Kidney (tissue), 22 donors: ENCODE results near the gene RHBDL3. TPM values are rescaled to one million over a fixed set of nuclear protein-coding genes. Genes with fewer than 3 reads are reported as not detected.

Experiments
- DNase-seq, 5 donors: peaks; one replicate each; pipeline ENCODE4 v3.0.0-alpha.2; 2013 to 2020
- FAIRE-seq: peaks from 2 replicates; lab custom pipeline; 2012; peaks lifted over from hg19 to GRCh38; lab: Jason Lieb, UNC
- H3K27ac ChIP-seq, 2 donors: one replicate each; pipeline ENCODE4 v1.7.0; 2013; ENCODE audit warnings: low read depth in 2 of 2, low read length in 2 of 2, inconsistent platforms in 1 of 2
- H3K27me3 ChIP-seq: one replicate; pipeline ENCODE4 v1.7.1; 2013; ENCODE audit warnings: low read length, inconsistent platforms; ENCODE audit not compliant: control insufficient read depth, insufficient read depth
- H3K36me3 ChIP-seq, 3 donors: one replicate each; pipeline versions ENCODE4 v1.7.0 to v1.7.1; 2013; ENCODE audit warnings: low read length in 3 of 3, control low read depth in 1 of 3, inconsistent platforms in 1 of 3; ENCODE audit not compliant: insufficient read depth in 3 of 3, control insufficient read depth in 2 of 3
- H3K4me1 ChIP-seq, 3 donors: one replicate each; pipeline versions ENCODE4 v1.7.0 to v1.7.1; 2013; ENCODE audit warnings: low read length in 3 of 3, inconsistent platforms in 1 of 3, low read depth in 1 of 3; ENCODE audit not compliant: control insufficient read depth in 2 of 3, insufficient read depth in 2 of 3
- H3K4me3 ChIP-seq, 3 donors: one replicate each; pipeline versions ENCODE4 v1.7.0 to v1.8.1; 2013; ENCODE audit warnings: low read length in 3 of 3, control low read depth in 1 of 3, inconsistent platforms in 1 of 3
- H3K9ac ChIP-seq, 3 donors: one replicate each; pipeline versions ENCODE4 v1.7.0 to v1.7.1; 2013; ENCODE audit warnings: low read length in 3 of 3, control low read depth in 1 of 3, inconsistent platforms in 1 of 3
- H3K9me3 ChIP-seq, 3 donors: one replicate each; pipeline versions ENCODE4 v1.7.0 to v1.7.1; 2013; ENCODE audit warnings: low read length in 3 of 3, control low read depth in 1 of 3, inconsistent platforms in 1 of 3; ENCODE audit not compliant: control insufficient read depth in 2 of 3, insufficient read depth in 1 of 3
- CTCF ChIP-seq: IDR thresholded peaks from 3 replicates; pipeline ENCODE4 v1.5.1; 2012; ENCODE audit warnings: mild to moderate bottlenecking, moderate library complexity, borderline replicate concordance; ENCODE audit not compliant: insufficient read depth; ENCODE audit errors: extremely low read depth
- intact Hi-C: fragments of 100-400 bp; cut with DNase I; formaldehyde crosslinking; loops from one replicate; pipeline ENCODE4 v1.11.1; 2022
- long read RNA-seq, 10 donors: library from polyadenylated mRNA in 1 of 10; unstranded in 1 of 10; transcript quantifications; one replicate each; pipeline ENCODE4 v2.0.0 and lab custom pipeline, GENCODE V29; 2021 to 2026
- polyA plus RNA-seq: library from polyadenylated mRNA; stranded (reverse); fragments of 350-450 nt; fragmentation: Illumina TruSeq; extraction: RNeasy Lipid Tissue Mini Kit (QIAGEN cat#74804); gene quantifications from one replicate; pipeline ENCODE4 v1.2.3, GENCODE V29; 2014; ENCODE audit warnings: low read depth, low replicate concordance; ENCODE audit not compliant: insufficient read depth
- total RNA-seq: library from RNA; stranded (reverse); fragmentation: NEBNext Ultra II Directional; extraction: Animal tissue kit (Norgen Biotek cat#: 25700); gene quantifications from one replicate; pipeline ENCODE4 v1.2.1, GENCODE V29; 2021
- donor health status: control.
- donor health status: control.
- donor health status: control.
- donor health status: control.
- donor health status: control.
- donor health status: DM: yes; HTN: yes; CAD: no.
- donor health status: Normal renal cell carcinoma (clear cell type).

Gene RHBDL3, protein sequence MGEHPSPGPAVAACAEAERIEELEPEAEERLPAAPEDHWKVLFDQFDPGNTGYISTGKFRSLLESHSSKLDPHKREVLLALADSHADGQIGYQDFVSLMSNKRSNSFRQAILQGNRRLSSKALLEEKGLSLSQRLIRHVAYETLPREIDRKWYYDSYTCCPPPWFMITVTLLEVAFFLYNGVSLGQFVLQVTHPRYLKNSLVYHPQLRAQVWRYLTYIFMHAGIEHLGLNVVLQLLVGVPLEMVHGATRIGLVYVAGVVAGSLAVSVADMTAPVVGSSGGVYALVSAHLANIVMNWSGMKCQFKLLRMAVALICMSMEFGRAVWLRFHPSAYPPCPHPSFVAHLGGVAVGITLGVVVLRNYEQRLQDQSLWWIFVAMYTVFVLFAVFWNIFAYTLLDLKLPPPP
- total RNA-seq (0.13 TPM), polyA plus RNA-seq (0.11 TPM)
- long read RNA-seq, donor 1, partial matches to known transcripts: 16 of 30 reads
- long read RNA-seq, donor 1, other reads (novel, unspliced or antisense): 14 of 30 reads
- long read RNA-seq, donor 2: 0 reads
- long read RNA-seq, donor 3: 0 reads
- long read RNA-seq, donor 4, partial matches to known transcripts: 25 of 25 reads
- long read RNA-seq, donor 4, other reads (novel, unspliced or antisense): 0 of 25 reads
- long read RNA-seq, donor 5: 0 reads
- long read RNA-seq, donor 6: 0 reads
- long read RNA-seq, donor 7: 0 reads
- long read RNA-seq, donor 8, partial matches to known transcripts: 17 of 25 reads
- long read RNA-seq, donor 8, other reads (novel, unspliced or antisense): 8 of 25 reads
- long read RNA-seq, donor 9: 0 reads
- long read RNA-seq, donor 10: 0 reads

- FAIRE-seq: no peak
- no peak for TF ChIP-seq CTCF
- intact Hi-C loops: no loop called here
Observed at GRCh38 chr17:32265192-32265923, at the start of gene RHBDL3. RHBDL3 (plus strand) TSS chr17:32265832; CDS start chr17:32266190, 358 bp downstream.

DNA sequence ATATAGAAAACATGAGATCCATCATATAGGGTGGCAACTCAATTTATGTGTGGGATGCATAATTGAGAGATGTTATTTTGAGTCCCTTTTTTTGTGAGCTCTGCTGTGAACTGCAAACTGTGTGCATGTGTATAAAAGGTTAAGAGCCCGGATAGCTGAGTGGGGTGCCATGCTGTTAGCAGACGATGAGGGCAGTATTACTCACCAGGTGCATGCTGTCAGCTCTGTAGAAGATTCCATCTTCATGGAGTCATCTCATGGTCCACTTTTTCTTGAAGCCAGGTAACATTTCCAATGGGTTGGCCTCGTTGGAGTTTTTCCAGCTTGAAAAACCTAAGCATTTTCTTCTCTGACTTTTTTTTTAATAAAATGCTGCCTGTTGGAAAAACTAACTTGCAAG lies 43.0 kb upstream of the RHBDL3 start:
- Histone ChIP-seq H3K27ac (no peak overlapping the region), H3K4me3 (no peak overlapping the region), H3K4me1 (no peaks in the 10 kb centered on the region), H3K9ac (no peak overlapping the region), H3K9me3 (no peaks in the 10 kb centered on the region), H3K36me3 (peaks cover 0 to 12% (median 0%) of the 10 kb centered on the region in 3 donors), H3K27me3 (no peaks in the 10 kb centered on the region)
- TF ChIP-seq CTCF: no peak
- no peak for DNase-seq
- intact Hi-C loops: no loop called here
- FAIRE-seq: no peak

More at GRCh38 chr17:32265192-32265923, at the start of gene RHBDL3:
- Histone ChIP-seq H3K9ac (peak within 1 kb of the TSS in 1 of 3 donors; percentile 51), H3K9me3 (no peaks in the 10 kb centered on the region), H3K4me3 (peak within 1 kb of the TSS in 2 of 3 donors; percentile 12 to 47), H3K4me1 (peaks cover 0 to 8% (median 0%) of the 10 kb centered on the region in 3 donors), H3K27me3 (peaks cover 13% of the 10 kb centered on the region), H3K27ac (no peak within 1 kb of the TSS), H3K36me3 (no peaks in the 10 kb centered on the region)
- peak in 1 of 5 donors; percentile 68 for DNase-seq

DNA sequence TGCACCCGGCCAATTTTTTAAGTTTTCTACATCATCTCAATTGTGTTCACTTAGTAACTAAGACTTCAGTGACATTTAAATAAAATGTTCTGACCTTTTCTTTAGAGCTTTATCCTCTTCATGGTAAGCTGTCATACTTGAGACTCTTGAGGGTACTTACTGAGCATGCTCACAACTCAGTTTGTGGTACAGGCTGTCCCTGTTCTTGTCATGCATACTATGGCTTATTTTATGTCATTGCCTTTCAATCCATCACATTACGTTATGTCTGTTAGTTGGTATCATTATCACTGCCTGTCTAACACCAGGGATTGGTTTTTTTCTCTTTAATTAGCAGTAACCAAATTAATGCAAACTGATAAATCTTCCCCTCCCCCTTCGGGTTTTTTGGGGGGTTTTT lies 41.9 kb upstream of the RHBDL3 start:
- Histone ChIP-seq H3K9me3 (no peaks in the 10 kb centered on the region), H3K4me1 (no peaks in the 10 kb centered on the region), H3K36me3 (peaks cover 0 to 12% (median 3%) of the 10 kb centered on the region in 3 donors), H3K27me3 (no peaks in the 10 kb centered on the region), H3K4me3 (no peak overlapping the region), H3K27ac (no peak overlapping the region), H3K9ac (no peak overlapping the region)
- TF ChIP-seq CTCF: no peak
- DNase-seq (no peak), FAIRE-seq (no peak)
- intact Hi-C loops: no loop called here
